ENCODE measurements around the gene PSMD12. TPM values are rescaled to one million over a fixed set of nuclear protein-coding genes. Genes with fewer than 3 reads are reported as not detected.

Gene PSMD12
- total RNA-seq, 1 experiment from 2014 or later = 18.7 TPM

- H4K20me1 ChIP-seq (ENCODE audit: insufficient read depth, low read depth, low read length) = 0 out of 2 replicates have a peak, but pooled peaks cover 4% of the 10 kb centered on the region
- H2AFZ ChIP-seq (ENCODE audit: low read length) = peak overlapping the region; percentile 79; the same call in 1 of the 2 replicates
- H3K9me3 ChIP-seq (ENCODE audit: low read length) = no peaks in the 10 kb centered on the region
- H3K79me2 ChIP-seq (ENCODE audit: low read length) = no peaks in the 10 kb centered on the region
- H3K27me3 ChIP-seq (ENCODE audit: low read length) = no peaks in the 10 kb centered on the region; the same call in 1 of the 2 replicates
- H3K36me3 ChIP-seq (ENCODE audit: insufficient read depth, low read length) = no peaks in the 10 kb centered on the region
- H3K4me1 ChIP-seq (ENCODE audit: low read length) = peaks cover 27% of the 10 kb centered on the region
- H3K9ac ChIP-seq (ENCODE audit: low read length) = peak overlapping the region; percentile 74
- H3K4me3 ChIP-seq (ENCODE audit: low read length) = peak overlapping the region; percentile 80
- no peak for DNase-seq
- no peaks in the 10 kb centered on the region for H3K9me2 ChIP-seq (replicated peaks; ENCODE audit: insufficient read depth, low read length)
- H3K4me2 ChIP-seq (ENCODE audit: low read depth, low read length, poor library complexity, severe bottlenecking) = peak overlapping the region; percentile 75
- no peak overlapping the region for H3K27ac ChIP-seq (ENCODE audit: low read length)
These were observed 12.9 kb upstream of the PSMD12 start for GRCh38 chr17:67379251-67379630.

- H3K9me3 ChIP-seq (ENCODE audit: low read length) = no peaks in the 10 kb centered on the region
- no peak overlapping the region for H3K27ac ChIP-seq (ENCODE audit: low read length)
- H2AFZ ChIP-seq (ENCODE audit: low read length) = peak overlapping the region; percentile 79; the same call in 1 of the 2 replicates
- 0 out of 2 replicates have a peak, but pooled peaks cover 4% of the 10 kb centered on the region for H4K20me1 ChIP-seq (ENCODE audit: insufficient read depth, low read depth, low read length)
- H3K4me1 ChIP-seq (ENCODE audit: low read length) = peaks cover 28% of the 10 kb centered on the region
- peak overlapping the region; percentile 80 for H3K4me3 ChIP-seq (ENCODE audit: low read length)
- H3K9ac ChIP-seq (ENCODE audit: low read length) = peak overlapping the region; percentile 74
- H3K4me2 ChIP-seq (ENCODE audit: low read depth, low read length, poor library complexity, severe bottlenecking) = peak overlapping the region; percentile 75
- no peaks in the 10 kb centered on the region for H3K36me3 ChIP-seq (ENCODE audit: insufficient read depth, low read length)
- no peaks in the 10 kb centered on the region; the same call in 1 of the 2 replicates for H3K27me3 ChIP-seq (ENCODE audit: low read length)
- no peaks in the 10 kb centered on the region for H3K79me2 ChIP-seq (ENCODE audit: low read length)
- peak; percentile 86 for DNase-seq
- no peaks in the 10 kb centered on the region for H3K9me2 ChIP-seq (replicated peaks; ENCODE audit: insufficient read depth, low read length)
These were observed 12.3 kb upstream of the PSMD12 start for GRCh38 chr17:67378454-67379250.

GRCh38 chr17:67377488-67378453 lies 11.4 kb upstream of the PSMD12 start:
- Histone ChIP-seq H4K20me1 (ENCODE audit: insufficient read depth, low read depth, low read length) (0 out of 2 replicates have a peak, but pooled peaks cover 4% of the 10 kb centered on the region), H3K27me3 (ENCODE audit: low read length) (no peaks in the 10 kb centered on the region; the same call in 1 of the 2 replicates), H2AFZ (ENCODE audit: low read length) (peak overlapping the region; percentile 82), H3K9me2 (replicated peaks; ENCODE audit: insufficient read depth, low read length) (no peaks in the 10 kb centered on the region), H3K27ac (ENCODE audit: low read length) (no peak overlapping the region), H3K9ac (ENCODE audit: low read length) (peak overlapping the region; percentile 74), H3K4me1 (ENCODE audit: low read length) (peaks cover 28% of the 10 kb centered on the region), H3K9me3 (ENCODE audit: low read length) (no peaks in the 10 kb centered on the region), H3K79me2 (ENCODE audit: low read length) (no peaks in the 10 kb centered on the region), H3K4me2 (ENCODE audit: low read depth, low read length, poor library complexity, severe bottlenecking) (peak overlapping the region; percentile 75), H3K36me3 (ENCODE audit: insufficient read depth, low read length) (no peaks in the 10 kb centered on the region), H3K4me3 (ENCODE audit: low read length) (peak overlapping the region; percentile 80)
- DNase-seq = peak; percentile 81

- Histone ChIP-seq H3K9me2 (replicated peaks; ENCODE audit: insufficient read depth, low read length) (no peaks in the 10 kb centered on the region), H3K9ac (ENCODE audit: low read length) (peak within 1 kb of the TSS; percentile 74), H3K27ac (ENCODE audit: low read length) (no peak within 1 kb of the TSS)
These were observed 10.5 kb upstream of the PSMD12 start, which contains the start of gene PITPNC1 for GRCh38 chr17:67376737-67377487. Gene PITPNC1, plus strand, starts transcription at chr17:67377281.

GRCh38 chr17:67376415-67376736 lies 10.0 kb upstream of the PSMD12 start:
- H3K4me3 ChIP-seq (ENCODE audit: low read length) = peak overlapping the region; percentile 80
- no peak overlapping the region for H3K27ac ChIP-seq (ENCODE audit: low read length)
- 0 out of 2 replicates have a peak, but pooled peaks cover 4% of the 10 kb centered on the region for H4K20me1 ChIP-seq (ENCODE audit: insufficient read depth, low read depth, low read length)
- H3K4me2 ChIP-seq (ENCODE audit: low read depth, low read length, poor library complexity, severe bottlenecking) = peak overlapping the region; percentile 75
- peak overlapping the region; percentile 74 for H3K9ac ChIP-seq (ENCODE audit: low read length)
- no peak for DNase-seq
- peaks cover 28% of the 10 kb centered on the region for H3K4me1 ChIP-seq (ENCODE audit: low read length)
- no peaks in the 10 kb centered on the region for H3K36me3 ChIP-seq (ENCODE audit: insufficient read depth, low read length)
- no peaks in the 10 kb centered on the region for H3K79me2 ChIP-seq (ENCODE audit: low read length)
- no peaks in the 10 kb centered on the region for H3K9me2 ChIP-seq (replicated peaks; ENCODE audit: insufficient read depth, low read length)
- H2AFZ ChIP-seq (ENCODE audit: low read length) = peak overlapping the region; percentile 82; the same call in 1 of the 2 replicates
- no peaks in the 10 kb centered on the region; the same call in 1 of the 2 replicates for H3K27me3 ChIP-seq (ENCODE audit: low read length)
- H3K9me3 ChIP-seq (ENCODE audit: low read length) = no peaks in the 10 kb centered on the region

More at GRCh38 chr17:67376737-67377487, 10.5 kb upstream of the PSMD12 start, which contains the start of gene PITPNC1:
- Histone ChIP-seq H3K9me3 (ENCODE audit: low read length) (no peaks in the 10 kb centered on the region), H3K36me3 (ENCODE audit: insufficient read depth, low read length) (no peaks in the 10 kb centered on the region), H3K4me3 (ENCODE audit: low read length) (peak within 1 kb of the TSS; percentile 80), H3K79me2 (ENCODE audit: low read length) (no peaks in the 10 kb centered on the region), H3K4me2 (ENCODE audit: low read depth, low read length, poor library complexity, severe bottlenecking) (peak within 1 kb of the TSS; percentile 75), H2AFZ (ENCODE audit: low read length) (peak within 1 kb of the TSS; percentile 82), H3K27me3 (ENCODE audit: low read length) (no peaks in the 10 kb centered on the region; the same call in 1 of the 2 replicates), H4K20me1 (ENCODE audit: insufficient read depth, low read depth, low read length) (0 out of 2 replicates have a peak, but pooled peaks cover 4% of the 10 kb centered on the region), H3K4me1 (ENCODE audit: low read length) (peaks cover 28% of the 10 kb centered on the region)
- peak; percentile 94 for DNase-seq

- H3K79me2 ChIP-seq (ENCODE audit: low read length) = no peaks in the 10 kb centered on the region
- H3K27me3 ChIP-seq (ENCODE audit: low read length) = no peaks in the 10 kb centered on the region; the same call in 1 of the 2 replicates
- H3K4me3 ChIP-seq (ENCODE audit: low read length) = no peak overlapping the region
- peaks cover 28% of the 10 kb centered on the region for H3K4me1 ChIP-seq (ENCODE audit: low read length)
- H3K36me3 ChIP-seq (ENCODE audit: insufficient read depth, low read length) = no peaks in the 10 kb centered on the region
- H3K9me2 ChIP-seq (replicated peaks; ENCODE audit: insufficient read depth, low read length) = no peaks in the 10 kb centered on the region
- H3K9ac ChIP-seq (ENCODE audit: low read length) = no peak overlapping the region
- no peaks in the 10 kb centered on the region for H3K9me3 ChIP-seq (ENCODE audit: low read length)
- DNase-seq = no peak
- H3K27ac ChIP-seq (ENCODE audit: low read length) = no peak overlapping the region
- H3K4me2 ChIP-seq (ENCODE audit: low read depth, low read length, poor library complexity, severe bottlenecking) = no peak overlapping the region
- H4K20me1 ChIP-seq (ENCODE audit: insufficient read depth, low read depth, low read length) = 0 out of 2 replicates have a peak, but pooled peaks cover 4% of the 10 kb centered on the region
- H2AFZ ChIP-seq (ENCODE audit: low read length) = no peak overlapping the region
These were observed 9.3 kb upstream of the PSMD12 start for GRCh38 chr17:67375716-67376115.

GRCh38 chr17:67375054-67375427 lies 8.7 kb upstream of the PSMD12 start:
- no peaks in the 10 kb centered on the region; the same call in 1 of the 2 replicates for H3K27me3 ChIP-seq (ENCODE audit: low read length)
- H2AFZ ChIP-seq (ENCODE audit: low read length) = no peak overlapping the region
- H3K79me2 ChIP-seq (ENCODE audit: low read length) = no peaks in the 10 kb centered on the region
- H3K9me2 ChIP-seq (replicated peaks; ENCODE audit: insufficient read depth, low read length) = no peaks in the 10 kb centered on the region
- H3K4me1 ChIP-seq (ENCODE audit: low read length) = peaks cover 28% of the 10 kb centered on the region
- H3K4me2 ChIP-seq (ENCODE audit: low read depth, low read length, poor library complexity, severe bottlenecking) = peak overlapping the region; percentile 34
- no peak overlapping the region for H3K27ac ChIP-seq (ENCODE audit: low read length)
- no peak for DNase-seq
- H3K9me3 ChIP-seq (ENCODE audit: low read length) = no peaks in the 10 kb centered on the region
- no peak overlapping the region for H3K4me3 ChIP-seq (ENCODE audit: low read length)
- H3K9ac ChIP-seq (ENCODE audit: low read length) = no peak overlapping the region
- no peaks in the 10 kb centered on the region for H3K36me3 ChIP-seq (ENCODE audit: insufficient read depth, low read length)
- 0 out of 2 replicates have a peak, but pooled peaks cover 4% of the 10 kb centered on the region for H4K20me1 ChIP-seq (ENCODE audit: insufficient read depth, low read depth, low read length)
